HG03066 (cell line): ENCODE measurements around the gene PRKCE.
"Not testable (repeated sequence)": the region's sequence is repeated elsewhere in the genome, so short reads cannot be mapped to it uniquely, and the experiment has no call there.

Experiments used
- ATAC-seq: cut with Tn5 transposase; IDR thresholded peaks from one replicate; pipeline ENCODE4 v1.9.1; 2021; ENCODE audit warnings: low read depth; ENCODE audit not compliant: unreplicated experiment

PRKCE gene

DNA sequence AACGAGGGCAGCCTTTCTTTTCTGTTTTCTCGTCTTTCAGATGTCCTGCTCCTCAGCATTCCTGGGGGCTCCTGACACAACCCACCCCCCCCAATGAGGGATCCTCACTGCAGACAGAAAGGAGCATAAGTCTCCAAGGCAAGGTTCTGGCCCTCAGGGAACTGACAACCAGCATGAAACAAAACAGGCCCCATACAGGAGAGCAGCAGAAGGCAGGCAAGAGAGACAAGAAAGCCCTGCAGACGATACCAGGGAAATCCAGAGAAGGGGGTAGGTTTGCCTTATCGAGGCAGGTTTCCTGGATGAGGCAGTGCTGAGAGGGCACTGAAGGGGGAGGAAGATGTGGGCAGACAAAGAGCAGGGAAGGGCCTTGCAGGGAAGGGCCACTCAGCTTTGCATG lies 541.9 kb downstream of the PRKCE start:
- ATAC-seq = no peak

DNA sequence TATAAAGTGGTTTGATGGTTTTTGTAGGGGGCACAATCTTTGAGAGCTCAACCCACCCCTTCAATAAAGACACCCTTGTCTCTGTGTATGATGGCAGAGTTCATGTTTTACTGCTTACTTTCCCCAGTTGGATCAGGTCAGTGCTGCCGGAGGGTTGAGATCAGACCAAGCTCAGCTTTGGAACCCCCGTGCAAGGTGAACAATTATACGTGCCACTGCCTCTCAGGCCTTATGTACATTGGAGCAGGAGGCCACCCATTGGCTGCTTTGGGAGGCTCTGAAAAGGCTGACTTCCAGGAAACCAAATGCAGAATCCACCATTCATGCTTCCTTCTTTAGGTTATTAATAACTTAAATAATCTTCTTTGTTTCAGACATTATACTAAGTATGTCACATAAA lies 542.4 kb downstream of the PRKCE start:
- no peak for ATAC-seq

DNA sequence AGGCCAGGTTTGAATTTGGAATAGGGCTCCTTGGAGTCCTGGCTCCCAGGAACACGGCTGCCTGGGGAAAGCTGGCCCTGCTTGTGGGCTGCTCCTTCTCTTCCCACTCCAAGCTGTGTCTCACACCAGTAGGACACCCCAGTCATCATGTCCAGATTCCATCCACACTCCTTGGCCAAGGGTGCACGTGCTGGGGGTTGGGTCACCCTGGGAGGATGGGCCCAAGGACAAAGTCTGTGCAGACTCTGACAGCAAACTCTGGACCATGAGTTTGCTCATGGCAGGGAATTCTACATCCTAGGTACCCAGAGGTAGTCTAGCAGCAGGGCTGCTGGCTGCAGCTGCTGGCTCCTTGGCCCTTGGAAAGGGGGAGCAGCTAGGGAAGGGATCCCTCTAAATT lies 543.4 kb downstream of the PRKCE start:
- no peak for ATAC-seq

DNA sequence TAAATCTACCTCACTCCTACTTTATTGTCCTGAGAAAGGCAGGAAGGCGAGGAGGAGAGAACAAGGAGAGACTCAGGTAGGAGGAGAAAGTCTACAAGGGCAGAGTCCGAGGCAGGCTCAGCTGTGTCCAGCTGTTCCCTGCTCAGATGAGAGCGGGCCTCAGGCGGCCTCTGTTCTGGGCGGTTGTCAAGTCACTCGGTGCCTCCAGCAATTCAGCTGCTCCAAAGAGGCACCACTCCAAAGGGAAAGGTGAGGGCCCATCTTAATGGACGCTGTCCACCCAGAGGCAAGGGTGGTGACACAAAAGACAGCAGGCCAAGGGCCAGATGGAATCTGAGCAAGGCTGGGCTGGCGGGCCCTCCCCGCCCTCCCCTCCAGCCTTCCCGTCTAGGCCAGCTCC lies 544.3 kb downstream of the PRKCE start:
- no peak for ATAC-seq

DNA sequence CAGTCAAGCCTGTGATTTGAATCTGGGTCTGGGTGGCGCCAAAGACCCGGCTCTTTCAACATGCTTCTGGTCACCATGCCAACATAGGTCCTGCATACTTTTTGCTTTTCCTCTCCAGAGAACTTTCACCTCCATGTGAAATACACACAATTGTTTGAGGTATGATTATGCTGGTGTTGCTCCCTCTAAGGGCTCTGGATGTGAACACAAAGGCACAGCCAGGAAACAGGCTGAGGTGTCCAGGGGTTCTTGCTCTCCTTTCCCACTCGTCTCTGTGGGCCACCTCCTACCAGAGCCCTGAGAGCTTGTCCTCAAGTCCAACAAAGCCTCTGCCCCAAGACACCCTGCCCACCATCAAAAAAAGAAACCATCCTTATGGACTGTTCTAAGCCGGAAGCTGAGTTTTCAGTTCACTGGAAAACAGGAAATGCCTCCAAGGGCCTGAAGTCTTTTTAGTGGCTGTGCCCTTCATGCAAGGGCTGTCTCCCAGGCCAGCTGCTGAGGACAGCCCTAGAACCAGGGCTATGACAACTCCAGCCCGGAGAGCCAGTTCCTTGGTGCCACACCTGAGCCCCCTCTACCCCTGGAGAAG lies 545.5 kb downstream of the PRKCE start:
- ATAC-seq = no peak

DNA sequence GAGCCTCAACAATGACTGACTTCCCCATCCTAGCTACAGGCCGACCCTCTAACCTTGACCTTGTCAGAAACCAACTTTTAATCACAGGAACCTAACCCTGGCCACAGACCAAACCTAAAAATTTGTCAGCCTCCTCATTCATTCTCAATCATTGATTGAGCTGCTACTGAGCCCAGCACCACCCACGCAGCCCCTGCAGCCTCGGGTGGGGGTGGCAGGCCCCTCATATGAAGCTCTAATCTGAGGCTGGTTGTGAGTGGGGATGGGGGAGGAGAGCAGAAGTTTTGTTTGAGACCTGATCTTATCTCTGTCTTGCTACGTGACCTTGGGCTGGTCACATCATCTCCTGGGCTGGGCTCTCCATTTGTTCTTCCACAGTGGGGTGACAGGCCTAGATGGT lies 546.2 kb downstream of the PRKCE start:
- no peak for ATAC-seq

DNA sequence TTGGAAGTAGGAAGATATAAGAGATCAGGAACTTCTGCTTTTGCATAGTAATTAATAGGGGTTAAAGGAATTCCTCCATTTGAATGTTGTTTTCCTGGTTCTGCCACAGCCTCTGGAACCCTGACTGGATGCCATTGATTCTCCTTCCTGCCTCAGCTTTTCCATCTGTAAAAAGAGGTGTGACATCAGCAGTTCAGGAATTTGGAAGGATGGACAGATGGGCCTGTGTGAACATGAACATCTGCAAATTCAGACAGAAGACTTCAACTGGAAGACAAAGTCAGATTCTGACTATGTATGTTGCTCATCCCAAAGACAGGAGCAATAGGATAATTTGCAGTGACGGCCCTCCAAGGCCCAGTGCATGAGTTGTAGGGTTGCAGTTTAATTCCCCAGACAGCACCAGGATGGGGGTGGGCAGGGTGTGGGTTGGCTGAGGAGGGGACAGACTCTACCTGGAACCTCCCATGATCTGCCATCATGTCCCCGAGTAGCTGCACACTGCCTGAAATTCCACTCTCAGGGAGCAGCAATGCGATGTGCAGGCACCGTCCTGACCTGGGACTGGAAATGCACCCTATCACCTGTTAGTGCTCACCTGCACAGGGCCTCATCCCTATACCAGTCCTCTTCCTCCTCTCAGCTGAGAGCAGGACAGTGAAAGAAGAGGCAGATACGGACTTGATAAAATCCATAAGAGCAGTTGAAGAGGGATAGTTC lies 546.8 kb downstream of the PRKCE start:
- no peak for ATAC-seq

DNA sequence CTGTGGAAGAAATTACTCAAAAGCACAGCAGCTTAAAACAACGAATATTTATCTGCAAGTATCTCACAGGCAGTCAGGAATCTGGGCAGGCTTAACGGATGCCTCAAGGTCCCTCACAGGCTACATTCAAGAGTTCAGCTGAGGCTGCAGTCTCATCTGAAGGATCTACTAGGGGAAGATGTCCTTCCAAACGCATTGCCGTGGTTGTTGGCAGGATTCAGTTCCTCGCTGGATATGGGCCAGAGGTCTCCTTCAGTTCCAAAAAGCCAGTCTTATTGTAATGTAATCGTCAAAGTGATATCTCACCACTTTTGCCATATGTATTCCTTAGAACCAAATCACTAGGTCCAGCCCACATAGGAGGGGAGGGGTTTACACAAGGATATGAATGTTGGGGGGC lies 547.5 kb downstream of the PRKCE start:
- ATAC-seq = no peak

DNA sequence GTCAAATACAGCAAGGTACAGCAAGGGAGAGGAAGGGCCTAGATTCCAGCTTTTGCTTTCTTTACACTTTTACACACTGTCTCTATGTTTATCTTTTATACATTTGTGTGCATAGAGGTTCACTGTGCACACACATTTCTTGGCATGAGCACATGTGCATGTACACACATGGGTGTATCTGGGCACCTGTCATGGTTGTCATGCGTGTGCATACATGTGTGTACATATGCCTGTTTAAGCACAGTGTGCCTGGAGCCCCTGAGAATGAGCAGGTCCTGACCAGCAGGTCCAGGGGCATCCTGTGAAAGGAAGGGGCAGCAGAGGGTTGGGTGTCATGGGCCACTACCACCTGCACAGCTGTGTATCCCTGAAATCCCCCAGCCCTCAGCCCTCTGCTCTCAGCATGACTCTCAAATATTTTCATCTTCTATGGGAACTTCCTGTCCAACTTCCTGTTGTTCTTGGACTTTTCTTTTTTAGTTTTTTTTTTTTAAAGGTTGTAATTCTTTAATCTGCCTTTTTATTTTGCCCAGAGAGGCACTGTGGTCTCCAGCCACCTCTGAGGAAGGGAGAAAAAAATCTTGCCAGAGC lies 548.7 kb downstream of the PRKCE start:
- no peak for ATAC-seq

DNA sequence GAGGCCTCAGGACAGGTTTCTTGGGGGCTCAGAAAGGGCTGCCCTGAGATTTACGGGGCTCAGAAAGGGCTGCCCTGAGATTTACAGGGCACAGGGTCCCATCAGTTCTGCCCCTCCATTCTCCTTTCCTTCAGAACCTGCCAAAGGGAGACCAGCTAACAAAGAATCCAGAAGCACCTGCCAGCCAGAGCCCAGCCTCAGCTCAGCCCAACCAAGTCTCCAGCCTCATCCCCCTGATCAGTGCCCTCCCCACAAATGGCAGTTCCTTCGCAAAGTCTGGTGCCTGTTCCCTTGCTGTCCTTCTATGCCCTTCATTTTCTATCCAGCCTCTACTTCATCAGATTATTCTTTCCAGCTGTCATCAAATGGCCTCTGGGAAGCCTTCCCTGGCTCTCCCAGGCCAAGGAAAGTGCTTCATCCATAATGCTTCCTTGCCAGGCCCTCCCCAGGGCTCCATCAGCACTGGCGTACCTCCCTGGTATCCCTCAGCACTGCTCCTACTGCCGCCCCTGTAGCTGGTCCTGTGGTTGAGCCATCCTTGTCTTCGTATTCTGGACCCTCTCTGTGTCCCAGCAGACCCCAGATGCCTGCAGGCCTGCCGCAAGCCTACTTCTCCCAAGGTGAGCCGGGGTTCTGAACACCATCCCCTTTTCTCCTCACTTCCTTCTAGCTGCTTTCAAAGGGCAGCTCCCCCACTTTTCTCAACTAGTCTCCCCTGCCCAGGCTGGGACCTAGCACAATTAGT lies 549.6 kb downstream of the PRKCE start:
- no peak for ATAC-seq

DNA sequence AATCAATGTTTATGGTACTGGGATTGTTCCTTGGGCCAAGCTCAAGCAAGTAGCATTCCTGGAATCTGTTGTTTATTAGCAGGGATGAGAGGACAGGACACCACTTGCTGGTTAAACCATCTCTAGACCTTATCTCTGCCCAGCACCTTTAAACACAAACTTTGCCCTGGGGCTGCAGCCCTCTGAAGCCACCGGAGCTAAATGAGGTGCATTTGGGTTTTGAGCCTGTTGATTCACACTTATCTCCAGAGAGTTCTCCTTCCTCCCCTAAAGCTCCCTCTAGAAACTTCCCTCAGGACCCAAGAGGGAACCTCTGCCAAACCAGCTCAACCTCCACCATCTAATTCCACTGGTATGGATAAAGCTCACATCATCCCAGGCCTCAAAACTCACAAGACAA lies 551.0 kb downstream of the PRKCE start:
- no peak for ATAC-seq

DNA sequence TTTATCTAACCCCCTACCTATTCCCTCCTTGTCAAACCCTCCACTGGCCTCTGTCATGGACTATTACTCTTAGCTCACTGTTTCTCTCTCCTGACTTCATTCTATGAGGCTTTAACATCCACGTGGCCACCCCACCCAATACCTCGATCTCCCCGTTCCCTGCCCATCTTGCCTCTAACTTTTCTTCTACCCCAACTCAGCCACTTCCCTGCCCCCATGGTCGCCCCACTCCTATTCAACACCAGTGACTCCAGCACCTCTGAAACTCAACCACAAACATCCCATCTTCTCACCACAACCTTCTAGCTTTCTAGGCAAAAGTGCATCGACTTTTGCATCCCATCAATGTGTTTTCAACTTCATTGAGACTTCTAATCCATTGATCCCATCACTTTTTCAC lies 551.5 kb downstream of the PRKCE start:
- no peak for ATAC-seq

DNA sequence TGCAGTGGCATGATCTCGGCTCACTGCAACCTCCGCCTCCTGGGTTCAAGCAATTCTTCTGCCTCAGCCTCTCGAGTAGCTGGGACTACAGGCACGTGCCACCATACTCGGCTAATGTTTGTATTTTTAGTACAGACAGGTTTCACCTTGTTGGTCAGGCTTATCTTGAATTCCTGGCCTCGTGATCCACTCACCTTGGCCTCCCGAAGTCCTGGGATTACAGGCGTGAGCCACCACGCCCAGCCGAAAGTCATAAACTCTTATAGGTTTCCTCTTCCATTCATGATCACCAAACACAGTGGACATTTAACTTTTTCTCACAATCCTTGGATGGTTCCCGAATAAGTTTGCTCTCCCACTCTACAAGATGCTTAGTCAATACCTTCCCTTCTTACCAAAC lies 552.2 kb downstream of the PRKCE start:
- not testable (repeated sequence) for ATAC-seq

DNA sequence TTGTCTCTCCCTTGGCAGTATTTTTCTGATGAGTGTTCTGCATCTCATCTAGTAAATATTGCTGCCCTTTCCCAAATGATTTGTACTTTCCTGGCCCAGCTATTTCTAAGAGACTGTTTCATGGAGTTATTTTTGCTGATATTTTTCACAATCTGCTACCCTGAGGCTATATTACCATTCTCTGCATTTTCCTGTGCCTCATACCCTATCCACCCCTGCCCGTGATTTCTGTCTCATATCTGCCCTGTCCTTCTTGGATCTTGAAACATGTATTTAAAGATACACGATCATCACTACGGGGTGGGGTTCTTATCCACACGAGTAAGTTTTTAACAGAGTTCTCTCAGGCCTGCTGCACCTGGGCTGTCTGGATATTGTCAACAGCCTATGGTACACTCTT lies 556.1 kb downstream of the PRKCE start:
- ATAC-seq = no peak

DNA sequence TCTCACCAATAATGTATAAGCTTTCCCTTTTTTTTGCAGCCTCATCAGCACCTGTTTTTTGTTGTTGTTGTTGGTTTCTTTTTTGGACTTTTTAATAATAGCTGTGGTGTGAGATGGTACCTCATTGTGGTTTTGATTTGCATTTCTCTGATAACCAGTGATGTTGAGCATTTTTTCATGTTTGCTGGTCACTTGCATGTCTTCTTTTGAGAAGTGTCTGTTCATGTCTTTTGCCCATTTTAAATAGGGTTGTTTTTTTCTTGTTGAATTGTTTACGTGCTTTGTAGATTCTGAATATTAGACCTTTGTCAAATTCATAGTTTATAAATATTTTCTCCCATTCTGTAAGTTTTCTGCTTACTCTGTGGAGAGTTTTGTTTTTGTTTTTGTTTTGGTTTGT lies 557.3 kb downstream of the PRKCE start:
- no peak for ATAC-seq

DNA sequence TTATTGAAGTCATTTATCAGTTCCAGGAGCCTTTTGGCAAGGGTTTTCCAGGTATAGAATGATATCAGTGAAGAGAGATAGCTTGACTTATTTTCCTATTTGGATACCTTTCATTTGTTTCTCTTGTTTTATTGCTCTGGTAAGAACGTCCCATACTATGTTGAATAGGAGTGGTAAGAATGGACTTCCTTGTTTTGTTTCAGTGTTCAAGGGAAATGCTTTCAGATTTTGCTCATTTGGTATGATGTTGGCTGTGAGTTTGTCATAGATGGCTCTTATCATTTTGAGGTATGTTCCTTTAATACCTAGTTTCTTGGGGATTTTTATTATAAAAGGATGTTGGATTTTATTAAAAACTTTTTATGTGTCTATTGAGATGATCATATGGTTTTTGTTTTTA lies 558.6 kb downstream of the PRKCE start:
- no peak for ATAC-seq

DNA sequence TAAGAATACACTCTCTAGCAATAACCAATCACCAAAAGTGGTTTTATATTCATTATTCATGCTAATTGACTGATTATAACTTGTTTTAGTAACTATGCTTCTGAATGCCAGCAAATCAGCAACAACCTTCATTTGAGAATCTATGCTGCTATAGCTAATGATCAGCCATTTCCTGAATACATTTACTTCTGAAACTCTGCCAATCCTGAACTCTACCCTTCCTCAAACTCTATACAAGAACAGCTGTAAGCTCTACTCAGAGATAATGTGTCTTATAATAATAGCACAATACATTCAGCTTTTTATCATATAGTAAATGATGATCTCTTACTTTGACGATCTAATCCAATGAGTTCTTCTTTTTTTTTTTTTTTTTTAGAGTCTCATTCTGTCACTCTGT lies 560.0 kb downstream of the PRKCE start:
- ATAC-seq = no peak

DNA sequence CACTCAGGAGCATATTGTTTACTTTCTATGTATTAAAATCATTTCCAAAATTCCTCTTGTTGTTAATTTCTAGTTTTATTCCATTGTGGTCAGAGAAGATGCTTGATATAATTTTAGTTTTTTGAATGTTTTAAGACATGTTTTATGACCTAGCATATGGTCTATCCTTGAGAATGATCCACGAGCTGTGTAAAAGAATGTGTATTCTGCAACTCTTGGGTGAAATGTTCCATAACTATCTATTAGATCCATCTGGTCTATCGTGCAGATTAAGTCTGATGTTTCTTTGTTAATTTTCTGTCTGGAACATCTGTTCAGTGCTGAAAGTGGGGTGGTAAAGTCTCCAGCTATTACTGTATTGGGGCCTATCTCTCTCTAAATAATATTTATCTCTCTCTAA lies 562.4 kb downstream of the PRKCE start:
- ATAC-seq = no peak

DNA sequence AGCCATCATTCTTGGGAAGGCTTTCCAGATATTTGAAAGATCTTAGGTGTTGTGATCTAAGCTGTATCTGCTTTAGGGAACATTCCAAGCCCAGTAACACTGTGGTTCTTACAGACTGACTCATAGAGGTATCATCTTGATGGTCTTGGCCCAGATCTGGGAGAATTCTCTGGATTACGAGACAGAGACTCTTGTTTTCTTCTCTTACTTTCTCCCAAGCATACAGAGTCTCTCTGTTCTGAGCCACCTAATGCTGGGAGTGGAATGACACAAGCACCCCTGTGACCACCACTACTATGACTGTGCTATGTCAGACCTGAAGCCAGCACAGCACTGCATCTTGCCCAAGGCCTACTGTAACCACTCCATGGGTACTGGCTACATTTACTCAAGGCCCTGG lies 564.7 kb downstream of the PRKCE start:
- ATAC-seq = no peak

DNA sequence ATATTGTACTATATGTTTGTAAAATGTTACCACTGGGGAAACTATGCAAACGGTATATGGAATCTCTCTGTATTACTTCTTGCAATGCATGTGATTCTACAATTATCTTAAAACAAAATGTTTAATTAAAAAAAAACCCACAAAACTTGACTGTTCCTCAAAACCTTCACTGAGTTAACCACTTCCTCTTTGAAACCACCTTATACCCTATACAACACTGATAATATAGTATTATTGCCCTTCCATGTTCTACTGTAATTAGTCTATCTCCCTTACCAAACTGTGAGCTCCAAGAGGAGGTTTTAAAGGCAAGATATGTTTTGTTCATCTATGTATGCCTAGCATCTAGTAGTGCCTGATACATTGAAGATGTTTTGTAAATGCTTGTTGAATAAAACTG lies 572.0 kb downstream of the PRKCE start:
- not testable (repeated sequence) for ATAC-seq

DNA sequence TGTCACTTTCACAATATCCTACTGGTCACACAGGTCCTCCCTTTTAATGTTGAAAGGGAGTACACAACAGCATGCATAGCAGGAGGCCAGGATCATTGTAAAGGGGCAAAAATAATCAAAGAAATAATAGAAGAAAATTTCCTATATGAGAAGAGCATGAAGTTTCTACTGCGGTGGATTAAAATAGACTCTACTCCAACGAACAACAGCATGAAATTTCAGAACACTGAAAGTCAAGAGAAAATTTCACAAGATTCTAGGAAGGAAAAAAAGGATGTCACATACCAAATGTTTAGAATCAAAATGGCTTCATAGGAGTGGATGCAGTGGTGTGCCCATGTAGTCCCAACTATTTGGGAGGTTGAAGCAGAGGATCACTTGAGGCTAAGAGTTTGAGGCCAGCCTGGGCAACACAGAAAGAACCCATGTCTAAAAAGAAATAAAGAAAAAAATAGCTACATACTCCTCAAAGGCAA lies 573.7 kb downstream of the PRKCE start:
- ATAC-seq = no peak
